Measurements from ENCODE around the gene KRT27. TPM values are rescaled to one million over a fixed set of nuclear protein-coding genes. Genes with fewer than 3 reads are reported as not detected.
"Not testable (repeated sequence)": the region's sequence is repeated elsewhere in the genome, so short reads cannot be mapped to it uniquely, and the experiment has no call there.

The KRT27 gene
- polyA plus RNA-seq, 4 donors = 0.03 TPM; not detected in 3

DNA sequence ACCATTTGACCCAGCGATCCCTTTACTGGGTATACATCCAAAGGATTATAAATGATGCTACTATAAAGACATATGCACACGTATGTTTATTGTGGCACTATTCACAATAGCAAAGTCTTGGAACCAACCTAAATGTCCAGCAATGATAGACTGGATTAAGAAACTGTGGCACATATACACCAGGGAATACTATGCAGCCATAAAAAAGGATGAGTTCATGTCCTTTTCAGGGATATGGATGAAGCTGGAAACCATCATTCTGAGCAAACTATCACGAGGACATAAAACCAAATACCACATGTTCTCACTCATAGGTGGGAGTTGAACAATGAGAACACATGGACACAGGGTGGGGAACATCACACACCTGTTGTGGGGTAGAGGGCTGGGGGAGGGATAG is 32.3 kb upstream of the KRT27 start:
- not testable (repeated sequence) for H3K36me3 ChIP-seq (ENCODE audit: control insufficient read depth in 3 of 3, insufficient read depth in 2 of 3, low read depth in 1 of 3, low read length in 3 of 3); H3K27ac ChIP-seq (ENCODE audit: low read depth in 1 of 3, low read length in 2 of 3); DNase-seq; FAIRE-seq; H3K4me1 ChIP-seq (ENCODE audit: control insufficient read depth in 3 of 3, insufficient read depth in 2 of 3, low read depth in 1 of 3, low read length in 2 of 3); H3K9me3 ChIP-seq (ENCODE audit: control insufficient read depth in 2 of 2, insufficient read depth in 1 of 2, low read depth in 1 of 2, low read length in 1 of 2); H3K4me3 ChIP-seq (ENCODE audit: low read depth in 1 of 3, low read length in 3 of 3)
- H3K27me3 ChIP-seq (ENCODE audit: control insufficient read depth in 3 of 3, insufficient read depth in 3 of 3, low read length in 3 of 3) = peaks cover 0 to 11% (median 0%) of the 10 kb centered on the region in 3 donors
- 85 to 92% (median 88%) methylated on average over 3 of the region's 3 CpGs for WGBS, 3 donors

DNA sequence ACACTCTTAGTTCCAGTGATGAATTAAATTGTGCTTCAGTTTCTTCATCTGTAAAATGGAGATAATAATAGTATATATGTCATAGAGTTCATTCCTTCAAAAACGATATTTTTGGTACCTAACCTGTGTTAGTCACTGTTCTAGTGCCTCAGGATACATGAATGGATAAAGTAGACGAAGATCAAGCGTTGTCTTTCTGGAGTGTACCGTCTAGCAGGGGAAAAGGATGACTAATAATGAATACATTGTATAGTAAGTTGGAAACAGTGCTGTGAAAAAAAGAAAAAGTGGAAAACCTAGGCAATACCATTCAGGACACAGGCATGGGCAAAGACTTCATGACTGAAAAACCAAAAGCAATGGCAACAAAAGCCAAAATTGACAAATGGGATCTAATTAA is 31.5 kb upstream of the KRT27 start:
- Histone ChIP-seq H3K27ac (ENCODE audit: low read depth in 1 of 3, low read length in 2 of 3) (no peak overlapping the region), H3K4me1 (ENCODE audit: control insufficient read depth in 3 of 3, insufficient read depth in 2 of 3, low read depth in 1 of 3, low read length in 2 of 3) (peaks cover 0 to 2% (median 0%) of the 10 kb centered on the region in 3 donors), H3K9me3 (ENCODE audit: control insufficient read depth in 2 of 2, insufficient read depth in 1 of 2, low read depth in 1 of 2, low read length in 1 of 2) (peaks cover 0 to 6% of the 10 kb centered on the region in 2 donors), H3K4me3 (ENCODE audit: low read depth in 1 of 3, low read length in 3 of 3) (no peak overlapping the region), H3K27me3 (ENCODE audit: control insufficient read depth in 3 of 3, insufficient read depth in 3 of 3, low read length in 3 of 3) (peaks cover 0 to 11% (median 0%) of the 10 kb centered on the region in 3 donors), H3K36me3 (ENCODE audit: control insufficient read depth in 3 of 3, insufficient read depth in 2 of 3, low read depth in 1 of 3, low read length in 3 of 3) (peaks cover 0 to 7% (median 0%) of the 10 kb centered on the region in 3 donors)
- 65 to 71% (median 68%) methylated on average over 4 of the region's 4 CpGs for WGBS, 3 donors
- DNase-seq = no peak
- FAIRE-seq = no peak

DNA sequence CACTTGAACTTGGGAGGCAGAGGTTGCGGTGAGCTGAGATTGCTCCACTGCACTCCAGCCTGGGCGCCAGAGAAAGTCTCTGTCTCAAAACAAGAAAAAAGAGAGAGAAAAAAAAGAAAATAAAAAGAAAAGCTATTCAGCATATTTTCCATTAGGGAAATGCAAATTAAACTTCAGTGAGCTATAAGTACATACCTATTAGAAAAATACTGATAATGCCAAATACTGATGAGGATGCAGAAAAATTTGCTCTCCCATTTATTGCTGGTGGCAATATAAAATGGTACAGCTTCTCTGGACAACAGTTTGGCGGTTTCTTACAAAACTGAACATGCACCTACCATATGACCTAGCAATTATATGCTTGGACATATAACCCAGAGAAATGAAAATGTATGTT is 30.3 kb upstream of the KRT27 start:
- peaks cover 0 to 14% (median 0%) of the 10 kb centered on the region in 3 donors for H3K27me3 ChIP-seq (ENCODE audit: control insufficient read depth in 3 of 3, insufficient read depth in 3 of 3, low read length in 3 of 3)

DNA sequence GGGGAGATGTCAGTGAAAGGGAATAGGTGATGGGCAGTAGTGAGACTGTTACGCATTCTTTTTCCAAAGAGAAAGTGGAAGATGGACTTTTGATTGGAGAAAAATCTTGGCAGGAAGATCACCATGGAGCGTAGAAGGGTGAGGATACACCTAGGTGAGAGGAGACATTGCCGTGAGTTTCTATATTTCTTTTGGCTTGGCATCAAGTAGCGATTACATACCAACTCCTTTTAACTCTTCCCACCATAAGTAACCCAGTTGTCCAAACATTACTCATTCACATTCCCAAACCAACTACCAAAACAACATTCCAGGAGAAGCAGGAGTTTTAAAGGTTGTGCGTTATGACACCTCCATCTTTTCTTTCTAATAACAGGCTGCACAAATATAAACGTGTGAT is 28.1 kb upstream of the KRT27 start:
- no peak overlapping the region for H3K27ac ChIP-seq (ENCODE audit: low read depth in 1 of 3, low read length in 2 of 3)
- no peak overlapping the region for H3K4me3 ChIP-seq (ENCODE audit: low read depth in 1 of 3, low read length in 3 of 3)
- DNase-seq = no peak
- no peaks in the 10 kb centered on the region for H3K36me3 ChIP-seq (ENCODE audit: control insufficient read depth in 3 of 3, insufficient read depth in 2 of 3, low read depth in 1 of 3, low read length in 3 of 3)
- peaks cover 0 to 34% (median under 1%) of the 10 kb centered on the region in 3 donors for H3K27me3 ChIP-seq (ENCODE audit: control insufficient read depth in 3 of 3, insufficient read depth in 3 of 3, low read length in 3 of 3)
- H3K9me3 ChIP-seq (ENCODE audit: control insufficient read depth in 2 of 2, insufficient read depth in 1 of 2, low read depth in 1 of 2, low read length in 1 of 2) = no peaks in the 10 kb centered on the region
- no peak for FAIRE-seq
- no peaks in the 10 kb centered on the region for H3K4me1 ChIP-seq (ENCODE audit: control insufficient read depth in 3 of 3, insufficient read depth in 2 of 3, low read depth in 1 of 3, low read length in 2 of 3)
- 58 to 74% (median 66%) methylated on average over 6 of the region's 6 CpGs for WGBS, 3 donors

More for the DNA sequence above, 30.3 kb upstream of the KRT27 start:
- Histone ChIP-seq H3K36me3 (ENCODE audit: control insufficient read depth in 3 of 3, insufficient read depth in 2 of 3, low read depth in 1 of 3, low read length in 3 of 3) (peaks cover 0 to 7% (median 0%) of the 10 kb centered on the region in 3 donors), H3K27ac (ENCODE audit: low read depth in 1 of 3, low read length in 2 of 3) (no peak overlapping the region), H3K4me3 (ENCODE audit: low read depth in 1 of 3, low read length in 3 of 3) (no peak overlapping the region), H3K9me3 (ENCODE audit: control insufficient read depth in 2 of 2, insufficient read depth in 1 of 2, low read depth in 1 of 2, low read length in 1 of 2) (peaks cover 0 to 6% of the 10 kb centered on the region in 2 donors), H3K4me1 (ENCODE audit: control insufficient read depth in 3 of 3, insufficient read depth in 2 of 3, low read depth in 1 of 3, low read length in 2 of 3) (no peaks in the 10 kb centered on the region)
- 73 to 82% (median 75%) methylated on average over 3 of the region's 3 CpGs for WGBS, 3 donors
- FAIRE-seq (no peak), DNase-seq (no peak)

DNA sequence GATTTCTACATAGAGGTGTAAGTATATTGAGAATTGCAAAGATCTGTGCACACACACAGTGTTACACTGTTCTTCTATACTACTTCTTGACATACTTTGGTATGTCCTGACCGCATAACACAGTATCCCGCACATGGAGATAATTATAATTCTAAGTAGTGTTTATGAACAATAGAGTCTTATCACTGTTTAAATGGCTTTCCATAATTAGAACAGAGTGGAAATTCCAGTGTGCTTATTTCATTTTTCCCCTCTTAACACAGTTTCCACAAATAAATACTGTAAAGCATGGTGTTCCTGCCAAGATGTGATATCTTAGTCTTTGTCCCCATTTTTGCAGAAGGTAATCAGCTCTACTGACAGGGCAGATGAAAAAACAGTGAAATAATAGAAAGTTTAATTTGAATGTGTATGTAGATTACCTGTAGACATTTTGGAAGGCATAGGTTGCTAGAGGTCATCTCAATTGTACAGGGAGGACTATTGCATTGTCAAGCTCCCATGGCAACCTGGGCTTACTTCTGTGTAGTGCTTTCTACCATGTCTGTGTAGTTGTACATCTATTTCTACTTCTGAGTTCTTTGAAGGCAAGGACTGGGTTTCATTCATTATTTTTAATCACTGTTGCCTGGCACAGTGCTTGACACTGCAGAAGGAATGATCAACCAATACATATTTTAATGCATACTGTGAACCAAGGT is 27.5 kb upstream of the KRT27 start:
- Histone ChIP-seq H3K36me3 (ENCODE audit: control insufficient read depth in 3 of 3, insufficient read depth in 2 of 3, low read depth in 1 of 3, low read length in 3 of 3) (no peaks in the 10 kb centered on the region), H3K27me3 (ENCODE audit: control insufficient read depth in 3 of 3, insufficient read depth in 3 of 3, low read length in 3 of 3) (peaks cover 0 to 38% (median 4%) of the 10 kb centered on the region in 3 donors), H3K4me3 (ENCODE audit: low read depth in 1 of 3, low read length in 3 of 3) (no peak overlapping the region), H3K4me1 (ENCODE audit: control insufficient read depth in 3 of 3, insufficient read depth in 2 of 3, low read depth in 1 of 3, low read length in 2 of 3) (no peaks in the 10 kb centered on the region), H3K9me3 (ENCODE audit: control insufficient read depth in 2 of 2, insufficient read depth in 1 of 2, low read depth in 1 of 2, low read length in 1 of 2) (no peaks in the 10 kb centered on the region), H3K27ac (ENCODE audit: low read depth in 1 of 3, low read length in 2 of 3) (no peak overlapping the region)
- DNase-seq = no peak
- no peak for FAIRE-seq
- WGBS, 3 donors = 63 to 72% (median 67%) methylated on average over 2 of the region's 2 CpGs

DNA sequence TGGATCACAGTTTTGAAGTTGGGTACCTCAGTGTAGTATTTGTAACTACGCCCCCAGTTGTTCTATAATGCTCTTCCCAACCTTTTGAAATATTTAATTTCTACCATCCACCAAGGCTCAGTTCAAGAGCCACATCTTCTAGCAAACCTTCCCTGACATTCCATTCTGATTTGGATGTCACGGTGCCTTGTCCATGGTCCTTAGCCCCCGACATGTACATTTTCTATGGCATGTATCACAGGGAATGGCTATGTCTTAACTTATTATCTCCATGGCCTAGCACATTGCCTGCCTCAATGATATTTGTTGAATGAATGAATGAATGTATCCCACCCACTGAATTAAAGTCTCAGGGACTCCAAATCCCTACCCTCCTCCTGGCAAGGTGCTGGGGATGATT is 23.8 kb upstream of the KRT27 start:
- peaks cover 2 to 34% (median 6%) of the 10 kb centered on the region in 3 donors for H3K27me3 ChIP-seq (ENCODE audit: control insufficient read depth in 3 of 3, insufficient read depth in 3 of 3, low read length in 3 of 3)

DNA sequence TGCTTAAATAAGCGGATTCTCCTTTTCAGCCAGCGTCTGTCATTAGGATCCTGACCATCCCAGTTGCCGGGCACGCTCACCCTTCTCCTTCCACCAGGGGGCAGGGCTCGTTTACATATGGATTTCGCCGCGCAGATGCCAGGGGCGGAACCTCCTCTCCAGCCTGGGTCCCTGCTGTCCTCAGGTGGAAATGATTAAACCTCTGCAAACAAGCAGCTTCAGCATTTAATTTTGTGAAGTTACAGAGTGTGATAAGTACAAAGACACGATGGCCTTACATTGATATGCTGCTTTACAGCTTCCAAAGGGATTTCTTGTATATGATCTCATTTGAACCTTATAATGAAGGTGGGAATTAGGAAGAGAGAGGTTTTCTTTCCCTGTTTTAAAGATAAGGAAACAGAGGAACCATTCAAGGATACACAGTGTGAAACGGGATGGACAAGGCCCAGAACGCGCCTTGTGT is 21.3 kb upstream of the KRT27 start:
- Histone ChIP-seq H3K4me1 (ENCODE audit: control insufficient read depth in 3 of 3, insufficient read depth in 2 of 3, low read depth in 1 of 3, low read length in 2 of 3) (peaks cover 0 to 3% (median 0%) of the 10 kb centered on the region in 3 donors), H3K27me3 (ENCODE audit: control insufficient read depth in 3 of 3, insufficient read depth in 3 of 3, low read length in 3 of 3) (peaks cover 2 to 33% (median 10%) of the 10 kb centered on the region in 3 donors), H3K27ac (ENCODE audit: low read depth in 1 of 3, low read length in 2 of 3) (no peak overlapping the region), H3K36me3 (ENCODE audit: control insufficient read depth in 3 of 3, insufficient read depth in 2 of 3, low read depth in 1 of 3, low read length in 3 of 3) (no peaks in the 10 kb centered on the region), H3K4me3 (ENCODE audit: low read depth in 1 of 3, low read length in 3 of 3) (no peak overlapping the region), H3K9me3 (ENCODE audit: control insufficient read depth in 2 of 2, insufficient read depth in 1 of 2, low read depth in 1 of 2, low read length in 1 of 2) (no peaks in the 10 kb centered on the region)
- 2 to 11% (median 8%) methylated on average over 13 of the region's 13 CpGs for WGBS, 3 donors
- DNase-seq (peak; percentile 85 to 89), FAIRE-seq (no peak)

More for the DNA sequence above, 23.8 kb upstream of the KRT27 start:
- FAIRE-seq = no peak
- Histone ChIP-seq H3K4me1 (ENCODE audit: control insufficient read depth in 3 of 3, insufficient read depth in 2 of 3, low read depth in 1 of 3, low read length in 2 of 3) (peaks cover 0 to 3% (median 0%) of the 10 kb centered on the region in 3 donors), H3K9me3 (ENCODE audit: control insufficient read depth in 2 of 2, insufficient read depth in 1 of 2, low read depth in 1 of 2, low read length in 1 of 2) (no peaks in the 10 kb centered on the region), H3K4me3 (ENCODE audit: low read depth in 1 of 3, low read length in 3 of 3) (no peak overlapping the region), H3K27ac (ENCODE audit: low read depth in 1 of 3, low read length in 2 of 3) (no peak overlapping the region), H3K36me3 (ENCODE audit: control insufficient read depth in 3 of 3, insufficient read depth in 2 of 3, low read depth in 1 of 3, low read length in 3 of 3) (no peaks in the 10 kb centered on the region)
- no peak for DNase-seq
- WGBS, 3 donors = 77 to 83% (median 78%) methylated on average over 3 of the region's 3 CpGs

DNA sequence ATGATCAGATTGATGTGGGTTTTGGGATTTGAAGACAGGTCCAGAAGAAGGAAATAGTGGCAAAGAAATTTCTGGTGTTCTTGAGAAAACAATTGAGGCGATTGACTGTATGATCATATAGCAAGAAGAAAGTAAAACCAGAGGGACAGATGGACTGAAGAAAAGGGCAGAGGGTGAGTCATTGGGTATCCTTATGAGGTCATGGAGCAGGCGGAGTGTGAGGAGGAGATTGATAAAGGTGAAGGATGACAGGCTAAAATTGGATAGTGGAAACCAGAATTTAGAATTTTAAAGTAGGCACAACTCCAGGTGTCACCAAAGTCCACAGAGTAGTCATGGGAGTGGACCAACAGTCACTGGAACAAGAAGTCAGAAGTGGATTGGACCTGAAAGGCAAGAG is 18.8 kb upstream of the KRT27 start:
- Histone ChIP-seq H3K27ac (ENCODE audit: low read depth in 1 of 3, low read length in 2 of 3) (no peak overlapping the region), H3K4me1 (ENCODE audit: control insufficient read depth in 3 of 3, insufficient read depth in 2 of 3, low read depth in 1 of 3, low read length in 2 of 3) (peaks cover 0 to 3% (median 0%) of the 10 kb centered on the region in 3 donors), H3K9me3 (ENCODE audit: control insufficient read depth in 2 of 2, insufficient read depth in 1 of 2, low read depth in 1 of 2, low read length in 1 of 2) (no peaks in the 10 kb centered on the region), H3K36me3 (ENCODE audit: control insufficient read depth in 3 of 3, insufficient read depth in 2 of 3, low read depth in 1 of 3, low read length in 3 of 3) (no peaks in the 10 kb centered on the region), H3K4me3 (ENCODE audit: low read depth in 1 of 3, low read length in 3 of 3) (no peak overlapping the region), H3K27me3 (ENCODE audit: control insufficient read depth in 3 of 3, insufficient read depth in 3 of 3, low read length in 3 of 3) (peaks cover 2 to 31% (median 10%) of the 10 kb centered on the region in 3 donors)
- DNase-seq (no peak), FAIRE-seq (no peak)
- WGBS, 3 donors = 42 to 71% (median 53%) methylated on average over 2 of the region's 2 CpGs

Data from small intestine (tissue), 7 donors.